Iris pigment epithelial cell (primary cell): Measurements from ENCODE around the gene DAG1.
A peak's percentile ranks its signal among the peaks of the same experiment; 100 is the strongest.

Experiments
- DNase-seq: peaks from one replicate; pipeline ENCODE4 v3.0.0-alpha.2; 2011; ENCODE audit warnings: low read depth

DAG1 gene

GRCh38 chr3:49469936-49470713, at the start of gene DAG1:
Gene DAG1, plus strand, starts transcription at chr3:49470267. Its CDS starts 40,268 bp downstream, at chr3:49510535.
- DNase-seq = peak; percentile 97

- no peak for DNase-seq
Measured at GRCh38 chr3:49421890-49422378, 48.1 kb upstream of the DAG1 start.

- peak; percentile 45 for DNase-seq
Measured at GRCh38 chr3:49422379-49423248, 47.5 kb upstream of the DAG1 start, which contains the start of gene AMT. Gene AMT, minus strand, starts transcription at chr3:49422473. Its CDS starts 23 bp downstream, at chr3:49422450.

- DNase-seq = no peak
Measured at GRCh38 chr3:49424816-49425215, 45.3 kb upstream of the DAG1 start.

GRCh38 chr3:49427586-49427985, 42.5 kb upstream of the DAG1 start:
- no peak for DNase-seq

GRCh38 chr3:49428752-49429080, 41.4 kb upstream of the DAG1 start:
- no peak for DNase-seq

GRCh38 chr3:49434731-49435130, 35.3 kb upstream of the DAG1 start:
- DNase-seq = no peak

GRCh38 chr3:49445391-49445790, 24.7 kb upstream of the DAG1 start:
- no peak for DNase-seq

- DNase-seq = no peak
Measured at GRCh38 chr3:49453621-49454020, 16.4 kb upstream of the DAG1 start.

- DNase-seq = no peak
Measured at GRCh38 chr3:49454458-49454857, 15.6 kb upstream of the DAG1 start.

- DNase-seq = no peak
Measured at GRCh38 chr3:49454898-49455681, 15.0 kb upstream of the DAG1 start.

GRCh38 chr3:49456466-49456865, 13.6 kb upstream of the DAG1 start:
- DNase-seq = peak; percentile 19

GRCh38 chr3:49460188-49460890, 9.7 kb upstream of the DAG1 start:
- DNase-seq = no peak

GRCh38 chr3:49460956-49461355, 9.1 kb upstream of the DAG1 start:
- no peak for DNase-seq

GRCh38 chr3:49461443-49462171, 8.5 kb upstream of the DAG1 start:
- peak; percentile 57 for DNase-seq

- peak; percentile 30 for DNase-seq
Measured at GRCh38 chr3:49462222-49462621, 7.8 kb upstream of the DAG1 start.

- DNase-seq = peak; percentile 42
Measured at GRCh38 chr3:49465270-49466034, 4.6 kb upstream of the DAG1 start.

GRCh38 chr3:49466085-49466484, 4.0 kb upstream of the DAG1 start:
- no peak for DNase-seq

GRCh38 chr3:49469037-49469935, 781 bp upstream of the DAG1 start:
- peak; percentile 62 for DNase-seq
